NCI-H1436 treated with DMSO at 0.1 percent for 48 hours (cell line): Measurements from ENCODE around the gene EFCAB13.
"Not testable (repeated sequence)": the region's sequence is repeated elsewhere in the genome, so short reads cannot be mapped to it uniquely, and the experiment has no call there.

Source experiments
- DNase-seq: peaks from one replicate; lab custom pipeline; 2025; lab: John Stamatoyannopoulos, UW

Gene EFCAB13

DNA sequence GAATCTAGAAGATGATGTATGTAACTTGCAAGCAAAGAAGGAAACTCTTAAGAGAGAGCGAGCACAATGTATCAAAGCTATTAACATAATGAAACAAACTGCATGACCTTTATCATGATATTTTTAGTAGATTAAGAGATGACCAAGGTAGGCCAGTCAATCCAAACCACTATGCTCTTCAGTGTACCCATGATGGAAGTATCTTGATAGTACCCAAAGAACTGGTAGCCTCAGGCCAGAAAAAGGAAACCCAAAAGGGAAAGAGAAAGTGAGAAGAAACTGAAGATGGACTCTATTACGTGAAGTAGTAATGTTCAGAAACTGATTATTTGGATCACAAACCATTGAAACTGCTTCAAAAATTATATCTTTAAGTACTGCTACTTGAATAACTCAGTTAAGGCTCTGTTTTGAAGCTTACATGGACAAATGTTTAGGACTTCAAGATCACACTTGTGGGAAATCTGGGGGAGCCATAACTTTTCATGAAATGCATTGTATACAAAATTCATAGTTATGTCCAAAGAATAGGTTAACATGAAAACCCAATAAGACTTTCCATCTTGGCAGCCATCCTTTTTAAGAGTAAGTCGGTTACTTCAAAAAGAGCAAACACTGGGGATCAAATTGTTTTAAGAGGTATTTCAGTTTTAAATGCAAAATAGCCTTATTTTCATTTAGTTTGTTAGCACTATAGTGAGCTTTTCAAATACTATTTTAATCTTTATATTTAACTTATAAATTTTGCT is 102.3 kb downstream of the EFCAB13 start:
- DNase-seq, result not testable (repeated sequence)

DNA sequence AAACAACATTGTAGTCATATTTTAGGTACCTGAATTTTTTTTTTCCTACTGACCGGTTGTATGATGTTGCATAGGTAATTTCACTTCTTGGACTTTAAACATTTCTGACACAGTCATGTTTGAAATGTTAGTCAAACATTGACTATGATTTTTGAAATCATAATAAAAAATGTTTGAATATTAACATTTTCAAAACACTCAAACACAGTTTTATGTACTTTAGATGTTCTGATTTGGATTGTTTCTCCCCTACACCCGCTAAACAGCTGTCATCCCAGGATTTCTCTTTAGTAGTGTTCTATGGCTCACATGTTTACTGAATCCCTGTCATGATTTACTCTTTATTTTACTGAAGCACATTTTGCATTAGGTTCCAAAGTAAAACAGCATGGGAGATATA is 104.2 kb downstream of the EFCAB13 start:
- no peak for DNase-seq

DNA sequence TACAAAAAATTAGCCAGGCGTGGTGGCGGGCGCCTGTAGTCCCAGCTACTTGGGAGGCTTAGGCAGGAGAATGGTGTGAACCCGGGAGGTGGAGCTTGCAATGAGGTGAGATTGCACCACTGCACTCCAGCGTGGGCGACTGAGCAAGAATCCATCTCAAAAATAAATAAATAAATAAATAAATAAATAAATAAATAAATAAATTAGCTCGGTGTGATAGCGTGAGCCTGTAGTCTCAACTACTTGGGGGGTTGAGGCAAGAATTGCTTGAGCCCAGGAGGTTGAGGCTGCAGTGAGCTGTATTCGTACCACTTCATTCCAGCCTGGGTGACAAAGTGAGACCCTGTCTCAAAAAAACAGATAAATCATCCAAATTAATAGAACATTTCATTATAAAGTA is 108.5 kb downstream of the EFCAB13 start:
- not testable (repeated sequence) for DNase-seq

DNA sequence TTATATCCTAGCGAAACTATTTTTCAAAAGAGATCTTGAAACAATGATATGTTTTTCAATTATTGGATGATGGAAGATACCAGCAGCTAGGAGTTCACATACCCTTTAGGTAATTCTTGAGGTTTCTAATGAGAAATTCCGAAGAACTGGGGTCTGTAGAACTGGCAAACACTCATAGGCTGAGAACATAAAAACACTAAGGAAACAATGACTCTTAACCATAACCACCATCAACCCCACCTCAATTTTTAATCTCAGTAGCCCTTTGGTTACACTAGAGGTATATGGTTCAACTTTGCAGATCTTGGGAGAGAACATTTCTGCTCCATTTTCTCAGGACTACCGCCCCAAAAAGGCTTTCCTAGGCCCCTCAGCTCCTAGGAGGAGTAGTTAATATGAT is 141.4 kb downstream of the EFCAB13 start:
- no peak for DNase-seq

DNA sequence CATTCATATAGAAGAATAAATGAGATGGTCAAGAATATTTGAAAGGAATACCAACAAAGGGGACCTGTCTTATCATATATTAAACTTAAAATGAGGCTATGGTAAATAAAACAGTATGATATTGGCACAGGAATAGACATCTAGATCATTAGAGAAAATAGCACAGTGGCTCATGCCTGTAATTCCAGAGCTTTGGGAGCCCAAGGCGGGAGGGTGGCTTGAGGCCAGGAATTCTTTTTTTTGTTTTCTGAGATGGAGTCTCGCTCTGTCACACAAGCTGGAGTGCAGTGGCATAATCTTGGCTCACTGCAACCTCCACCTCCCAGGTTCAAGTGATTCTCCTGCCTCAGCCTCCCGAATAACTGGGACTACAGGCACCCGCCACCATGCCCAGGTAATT is 143.2 kb downstream of the EFCAB13 start:
- not testable (repeated sequence) for DNase-seq

DNA sequence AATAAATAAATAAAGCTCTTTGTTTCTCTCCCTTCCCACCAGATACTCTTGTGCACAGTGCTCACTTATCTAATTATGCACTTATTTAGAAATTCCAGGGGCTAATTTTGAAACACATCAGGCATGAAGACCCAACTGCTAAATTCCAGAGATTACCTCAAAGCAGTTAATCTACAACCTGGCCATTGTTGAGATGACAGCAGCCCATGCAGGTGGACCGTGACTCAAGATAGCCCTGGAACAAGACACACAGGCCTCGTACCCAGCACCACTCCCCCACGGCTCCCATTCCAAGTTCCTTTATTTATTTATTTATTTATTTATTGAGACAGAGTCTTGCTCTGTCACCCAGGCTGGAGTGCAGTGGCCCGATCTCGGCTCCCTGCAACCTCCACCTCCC is 147.1 kb downstream of the EFCAB13 start:
- no peak for DNase-seq

DNA sequence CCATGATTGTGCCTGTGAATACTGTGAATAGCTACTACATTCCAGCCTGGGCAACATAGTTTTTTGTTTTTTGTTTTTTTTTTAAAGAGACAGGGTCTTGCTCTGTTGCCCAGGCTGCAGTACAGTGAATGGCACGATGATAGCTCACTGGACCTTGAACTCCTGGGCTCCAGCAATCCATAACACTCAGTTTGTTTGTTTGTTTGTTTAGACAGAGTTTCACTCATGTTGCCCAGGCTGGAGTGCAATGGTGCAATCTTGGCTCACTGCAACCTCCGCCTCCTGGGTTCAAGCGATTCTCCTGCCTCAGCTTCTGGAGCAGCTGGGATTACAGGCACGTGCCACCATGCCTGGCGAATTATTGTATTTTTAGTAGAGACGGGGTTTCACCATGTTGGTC is 148.3 kb downstream of the EFCAB13 start:
- not testable (repeated sequence) for DNase-seq
